A673 (cell line): ENCODE results near the gene FRAS1.

Experiments
- EZH2 ChIP-seq: fragments of 200-600 bp; sonication (generic); IDR thresholded peaks from 2 replicates; pipeline ENCODE4 v1.6.1; 2017; ENCODE audit warnings: borderline replicate concordance, low read depth, mild to moderate bottlenecking, mixed read lengths, antibody characterized with exemption, low read length; ENCODE audit not compliant: poor library complexity, severe bottlenecking
- TF ChIP-seq, protein P1 (sequence below): fragments of 300-800, 200-600 bp; sonication (generic); conservative IDR thresholded peaks from 2 replicates; pipeline ENCODE4 v1.5.1; 2017; ENCODE audit warnings: low read depth, mild to moderate bottlenecking, antibody characterized with exemption, low read length, moderate library complexity, mixed read lengths

DNA sequence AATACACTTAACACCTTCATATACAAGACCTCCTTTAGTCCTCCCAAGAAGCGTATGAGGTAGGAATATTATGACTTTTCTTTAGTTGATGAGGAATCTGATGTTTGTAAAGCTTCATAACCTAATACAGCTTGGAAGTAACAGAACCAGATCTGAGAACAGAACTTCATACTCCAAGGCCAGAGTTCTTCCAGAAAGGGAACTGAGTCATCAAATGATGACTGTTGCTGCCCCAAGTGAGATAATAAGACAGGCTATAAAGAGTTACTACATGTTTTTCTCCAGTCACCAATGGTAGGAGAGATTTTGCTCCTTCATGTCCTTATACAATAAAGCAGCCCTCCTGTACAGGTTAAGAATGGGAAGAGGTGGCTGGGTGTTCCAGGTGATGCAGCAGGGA lies 420.2 kb downstream of the FRAS1 start:
- TF ChIP-seq, protein P1, sequence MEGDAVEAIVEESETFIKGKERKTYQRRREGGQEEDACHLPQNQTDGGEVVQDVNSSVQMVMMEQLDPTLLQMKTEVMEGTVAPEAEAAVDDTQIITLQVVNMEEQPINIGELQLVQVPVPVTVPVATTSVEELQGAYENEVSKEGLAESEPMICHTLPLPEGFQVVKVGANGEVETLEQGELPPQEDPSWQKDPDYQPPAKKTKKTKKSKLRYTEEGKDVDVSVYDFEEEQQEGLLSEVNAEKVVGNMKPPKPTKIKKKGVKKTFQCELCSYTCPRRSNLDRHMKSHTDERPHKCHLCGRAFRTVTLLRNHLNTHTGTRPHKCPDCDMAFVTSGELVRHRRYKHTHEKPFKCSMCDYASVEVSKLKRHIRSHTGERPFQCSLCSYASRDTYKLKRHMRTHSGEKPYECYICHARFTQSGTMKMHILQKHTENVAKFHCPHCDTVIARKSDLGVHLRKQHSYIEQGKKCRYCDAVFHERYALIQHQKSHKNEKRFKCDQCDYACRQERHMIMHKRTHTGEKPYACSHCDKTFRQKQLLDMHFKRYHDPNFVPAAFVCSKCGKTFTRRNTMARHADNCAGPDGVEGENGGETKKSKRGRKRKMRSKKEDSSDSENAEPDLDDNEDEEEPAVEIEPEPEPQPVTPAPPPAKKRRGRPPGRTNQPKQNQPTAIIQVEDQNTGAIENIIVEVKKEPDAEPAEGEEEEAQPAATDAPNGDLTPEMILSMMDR, result no peak
- TF ChIP-seq EZH2, result no peak
